ENCODE measurements around the gene LEKR1. TPM values are rescaled to one million over a fixed set of nuclear protein-coding genes. Genes with fewer than 3 reads are reported as not detected.

Gene LEKR1
- total and polyA plus RNA-seq, 9 of the 15 experiments (the other 6 are each of a cell fraction or from before 2014, with no cell fraction given) = 0.76 to 1.8 (median 1.2) TPM

DNA sequence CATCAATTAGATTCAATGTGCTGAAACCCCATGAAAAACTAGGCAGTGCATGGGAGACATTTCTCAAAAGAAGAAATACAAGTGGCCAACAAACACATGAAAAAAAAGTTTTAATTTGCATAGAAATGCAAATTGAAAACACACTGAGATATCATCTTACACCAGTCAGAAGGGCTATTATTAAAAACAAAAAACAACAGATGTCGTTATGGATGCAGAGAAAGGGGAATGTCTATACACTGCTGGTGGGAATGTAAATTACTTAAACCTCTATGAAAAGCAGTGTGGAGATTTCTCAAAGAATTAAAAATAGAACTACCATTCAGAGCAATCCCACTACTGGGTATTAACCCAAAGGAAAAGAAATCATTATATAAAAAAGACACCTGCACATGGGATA is 235.1 kb downstream of the LEKR1 start (continued):
- TF ChIP-seq CHCHD3 (CRISPR knock-in tag; IDR thresholded peaks at IDR 0.05) (no peak), ZNF12 (CRISPR knock-in tag; IDR thresholded peaks at IDR 0.05) (no peak), RFX7 (CRISPR knock-in tag; IDR thresholded peaks at IDR 0.05) (no peak), WHSC1 (IDR thresholded peaks at IDR 0.05; ENCODE audit: low read length) (no peak), CEBPG (CRISPR knock-in tag; IDR thresholded peaks at IDR 0.05) (no peak), CEBPG (tag; conservative IDR thresholded peaks at IDR 0.05 in 1 of 2, IDR thresholded peaks at IDR 0.05 in 1 of 2) (no peak)
- TF ChIP-seq, protein P1, sequence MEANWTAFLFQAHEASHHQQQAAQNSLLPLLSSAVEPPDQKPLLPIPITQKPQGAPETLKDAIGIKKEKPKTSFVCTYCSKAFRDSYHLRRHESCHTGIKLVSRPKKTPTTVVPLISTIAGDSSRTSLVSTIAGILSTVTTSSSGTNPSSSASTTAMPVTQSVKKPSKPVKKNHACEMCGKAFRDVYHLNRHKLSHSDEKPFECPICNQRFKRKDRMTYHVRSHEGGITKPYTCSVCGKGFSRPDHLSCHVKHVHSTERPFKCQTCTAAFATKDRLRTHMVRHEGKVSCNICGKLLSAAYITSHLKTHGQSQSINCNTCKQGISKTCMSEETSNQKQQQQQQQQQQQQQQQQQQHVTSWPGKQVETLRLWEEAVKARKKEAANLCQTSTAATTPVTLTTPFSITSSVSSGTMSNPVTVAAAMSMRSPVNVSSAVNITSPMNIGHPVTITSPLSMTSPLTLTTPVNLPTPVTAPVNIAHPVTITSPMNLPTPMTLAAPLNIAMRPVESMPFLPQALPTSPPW (CRISPR knock-in tag; IDR thresholded peaks at IDR 0.05) = no peak
- TF ChIP-seq, protein P2, sequence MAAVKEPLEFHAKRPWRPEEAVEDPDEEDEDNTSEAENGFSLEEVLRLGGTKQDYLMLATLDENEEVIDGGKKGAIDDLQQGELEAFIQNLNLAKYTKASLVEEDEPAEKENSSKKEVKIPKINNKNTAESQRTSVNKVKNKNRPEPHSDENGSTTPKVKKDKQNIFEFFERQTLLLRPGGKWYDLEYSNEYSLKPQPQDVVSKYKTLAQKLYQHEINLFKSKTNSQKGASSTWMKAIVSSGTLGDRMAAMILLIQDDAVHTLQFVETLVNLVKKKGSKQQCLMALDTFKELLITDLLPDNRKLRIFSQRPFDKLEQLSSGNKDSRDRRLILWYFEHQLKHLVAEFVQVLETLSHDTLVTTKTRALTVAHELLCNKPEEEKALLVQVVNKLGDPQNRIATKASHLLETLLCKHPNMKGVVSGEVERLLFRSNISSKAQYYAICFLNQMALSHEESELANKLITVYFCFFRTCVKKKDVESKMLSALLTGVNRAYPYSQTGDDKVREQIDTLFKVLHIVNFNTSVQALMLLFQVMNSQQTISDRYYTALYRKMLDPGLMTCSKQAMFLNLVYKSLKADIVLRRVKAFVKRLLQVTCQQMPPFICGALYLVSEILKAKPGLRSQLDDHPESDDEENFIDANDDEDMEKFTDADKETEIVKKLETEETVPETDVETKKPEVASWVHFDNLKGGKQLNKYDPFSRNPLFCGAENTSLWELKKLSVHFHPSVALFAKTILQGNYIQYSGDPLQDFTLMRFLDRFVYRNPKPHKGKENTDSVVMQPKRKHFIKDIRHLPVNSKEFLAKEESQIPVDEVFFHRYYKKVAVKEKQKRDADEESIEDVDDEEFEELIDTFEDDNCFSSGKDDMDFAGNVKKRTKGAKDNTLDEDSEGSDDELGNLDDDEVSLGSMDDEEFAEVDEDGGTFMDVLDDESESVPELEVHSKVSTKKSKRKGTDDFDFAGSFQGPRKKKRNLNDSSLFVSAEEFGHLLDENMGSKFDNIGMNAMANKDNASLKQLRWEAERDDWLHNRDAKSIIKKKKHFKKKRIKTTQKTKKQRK (IDR thresholded peaks at IDR 0.05; ENCODE audit: borderline replicate concordance, low read depth, low read length) = no peak
- TF ChIP-seq, protein P3, sequence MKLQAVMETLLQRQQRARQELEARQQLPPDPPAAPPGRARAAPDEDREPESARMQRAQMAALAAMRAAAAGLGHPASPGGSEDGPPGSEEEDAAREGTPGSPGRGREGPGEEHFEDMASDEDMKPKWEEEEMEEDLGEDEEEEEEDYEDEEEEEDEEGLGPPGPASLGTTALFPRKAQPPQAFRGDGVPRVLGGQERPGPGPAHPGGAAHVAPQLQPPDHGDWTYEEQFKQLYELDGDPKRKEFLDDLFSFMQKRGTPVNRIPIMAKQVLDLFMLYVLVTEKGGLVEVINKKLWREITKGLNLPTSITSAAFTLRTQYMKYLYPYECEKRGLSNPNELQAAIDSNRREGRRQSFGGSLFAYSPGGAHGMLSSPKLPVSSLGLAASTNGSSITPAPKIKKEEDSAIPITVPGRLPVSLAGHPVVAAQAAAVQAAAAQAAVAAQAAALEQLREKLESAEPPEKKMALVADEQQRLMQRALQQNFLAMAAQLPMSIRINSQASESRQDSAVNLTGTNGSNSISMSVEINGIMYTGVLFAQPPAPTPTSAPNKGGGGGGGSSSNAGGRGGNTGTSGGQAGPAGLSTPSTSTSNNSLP (IDR thresholded peaks at IDR 0.05; ENCODE audit: borderline replicate concordance, low read depth, low read length) = no peak

Data from K562 (cell line).